Muscle layer of colon (tissue), 2 donors: Measurements from ENCODE around the gene EMSY.

ENCODE experiments used
- H3K27ac ChIP-seq: one replicate; pipeline ENCODE4 v1.7.0; 2013; ENCODE audit warnings: low read depth, mild to moderate bottlenecking, low read length, moderate library complexity
- H3K27me3 ChIP-seq, 2 donors: one replicate each; pipeline ENCODE4 v1.7.0; 2013; ENCODE audit warnings: low read length in 2 of 2, mild to moderate bottlenecking in 2 of 2; ENCODE audit not compliant: insufficient read depth in 2 of 2, control insufficient read depth in 1 of 2
- H3K36me3 ChIP-seq: one replicate; pipeline ENCODE4 v1.7.0; 2013; ENCODE audit warnings: mild to moderate bottlenecking, low read length; ENCODE audit not compliant: insufficient read depth
- H3K4me1 ChIP-seq: one replicate; pipeline ENCODE4 v1.7.0; 2013; ENCODE audit warnings: mild to moderate bottlenecking, low read length; ENCODE audit not compliant: insufficient read depth
- H3K4me3 ChIP-seq, 2 donors: one replicate each; pipeline ENCODE4 v1.7.0; 2013; ENCODE audit warnings: low read length in 2 of 2, low read depth in 1 of 2, mild to moderate bottlenecking in 1 of 2, moderate library complexity in 1 of 2
- H3K9ac ChIP-seq: one replicate; pipeline ENCODE4 v1.7.0; 2013; ENCODE audit warnings: low read length
- H3K9me3 ChIP-seq: one replicate; pipeline ENCODE4 v1.7.0; 2013; ENCODE audit warnings: mild to moderate bottlenecking, low read length
- donor health status: abdominal sarcoma.
- donor health status: Adenocarcinoma of cecum.

The EMSY gene

GRCh38 chr11:76524919-76525318 lies 80.1 kb downstream of the EMSY start:
- Histone ChIP-seq H3K4me3 (no peak overlapping the region), H3K36me3 (peaks cover 28% of the 10 kb centered on the region)

GRCh38 chr11:76526878-76527277 lies 82.1 kb downstream of the EMSY start:
- no peaks in the 10 kb centered on the region for H3K27me3 ChIP-seq
- no peak overlapping the region for H3K27ac ChIP-seq
- peaks cover 36% of the 10 kb centered on the region for H3K36me3 ChIP-seq
- no peak overlapping the region for H3K4me3 ChIP-seq
- H3K4me1 ChIP-seq = no peaks in the 10 kb centered on the region
- no peaks in the 10 kb centered on the region for H3K9me3 ChIP-seq
- H3K9ac ChIP-seq = no peak overlapping the region

More at GRCh38 chr11:76524919-76525318, 80.1 kb downstream of the EMSY start:
- Histone ChIP-seq H3K9me3 (no peaks in the 10 kb centered on the region), H3K4me1 (no peaks in the 10 kb centered on the region), H3K9ac (no peak overlapping the region), H3K27me3 (no peaks in the 10 kb centered on the region), H3K27ac (no peak overlapping the region)

- Histone ChIP-seq H3K36me3 (peaks cover 53% of the 10 kb centered on the region), H3K4me1 (no peaks in the 10 kb centered on the region), H3K27ac (no peak overlapping the region), H3K9me3 (no peaks in the 10 kb centered on the region), H3K9ac (no peak overlapping the region), H3K27me3 (no peaks in the 10 kb centered on the region), H3K4me3 (no peak overlapping the region)
Observed at GRCh38 chr11:76542436-76542835, 97.6 kb downstream of the EMSY start.

- H3K9ac ChIP-seq = no peak overlapping the region
- no peaks in the 10 kb centered on the region for H3K9me3 ChIP-seq
- no peak overlapping the region for H3K4me3 ChIP-seq
- H3K27me3 ChIP-seq = no peaks in the 10 kb centered on the region
- H3K36me3 ChIP-seq = peaks cover 46% of the 10 kb centered on the region
- H3K27ac ChIP-seq = no peak overlapping the region
- no peaks in the 10 kb centered on the region for H3K4me1 ChIP-seq
Observed at GRCh38 chr11:76543006-76543703, 98.3 kb downstream of the EMSY start.

GRCh38 chr11:76550781-76551180 lies 106.0 kb downstream of the EMSY start:
- Histone ChIP-seq H3K9me3 (no peaks in the 10 kb centered on the region), H3K36me3 (peaks cover 6% of the 10 kb centered on the region), H3K4me3 (no peak overlapping the region), H3K27me3 (no peaks in the 10 kb centered on the region), H3K27ac (no peak overlapping the region), H3K9ac (no peak overlapping the region), H3K4me1 (peaks cover 10% of the 10 kb centered on the region)

GRCh38 chr11:76551400-76551799 lies 106.6 kb downstream of the EMSY start:
- H3K4me1 ChIP-seq = peaks cover 10% of the 10 kb centered on the region
- no peak overlapping the region for H3K27ac ChIP-seq
- no peak overlapping the region for H3K9ac ChIP-seq
- no peaks in the 10 kb centered on the region for H3K27me3 ChIP-seq
- peaks cover under 1% of the 10 kb centered on the region for H3K36me3 ChIP-seq
- no peak overlapping the region for H3K4me3 ChIP-seq
- no peaks in the 10 kb centered on the region for H3K9me3 ChIP-seq

GRCh38 chr11:76552987-76553386 lies 108.2 kb downstream of the EMSY start:
- no peak overlapping the region for H3K27ac ChIP-seq
- no peaks in the 10 kb centered on the region for H3K27me3 ChIP-seq
- H3K4me1 ChIP-seq = peaks cover 10% of the 10 kb centered on the region
- H3K36me3 ChIP-seq = no peaks in the 10 kb centered on the region
- H3K9ac ChIP-seq = no peak overlapping the region
- no peak overlapping the region for H3K4me3 ChIP-seq
- no peaks in the 10 kb centered on the region for H3K9me3 ChIP-seq

GRCh38 chr11:76553554-76554476 lies 109.0 kb downstream of the EMSY start:
- Histone ChIP-seq H3K4me3 (no peak overlapping the region), H3K9me3 (no peaks in the 10 kb centered on the region), H3K27me3 (no peaks in the 10 kb centered on the region), H3K9ac (no peak overlapping the region), H3K27ac (no peak overlapping the region), H3K4me1 (peaks cover 10% of the 10 kb centered on the region), H3K36me3 (no peaks in the 10 kb centered on the region)

- H3K9me3 ChIP-seq = no peaks in the 10 kb centered on the region
- H3K9ac ChIP-seq = no peak overlapping the region
- H3K27me3 ChIP-seq = no peaks in the 10 kb centered on the region
- H3K4me3 ChIP-seq = no peak overlapping the region
- peaks cover 10% of the 10 kb centered on the region for H3K4me1 ChIP-seq
- H3K27ac ChIP-seq = no peak overlapping the region
- H3K36me3 ChIP-seq = no peaks in the 10 kb centered on the region
Observed at GRCh38 chr11:76554767-76555166, 109.9 kb downstream of the EMSY start.

GRCh38 chr11:76557466-76557865 lies 112.6 kb downstream of the EMSY start:
- H3K4me3 ChIP-seq = no peak overlapping the region
- H3K9ac ChIP-seq = no peak overlapping the region
- no peaks in the 10 kb centered on the region for H3K9me3 ChIP-seq
- no peak overlapping the region for H3K27ac ChIP-seq
- peaks cover 10% of the 10 kb centered on the region for H3K4me1 ChIP-seq
- no peaks in the 10 kb centered on the region for H3K36me3 ChIP-seq
- H3K27me3 ChIP-seq = peaks cover 0 to 4% of the 10 kb centered on the region in 2 donors

- peaks cover 0 to 4% of the 10 kb centered on the region in 2 donors for H3K27me3 ChIP-seq
Observed at GRCh38 chr11:76558473-76558872, 113.7 kb downstream of the EMSY start.

More at GRCh38 chr11:76558473-76558872, 113.7 kb downstream of the EMSY start:
- Histone ChIP-seq H3K36me3 (no peaks in the 10 kb centered on the region), H3K9ac (no peak overlapping the region), H3K4me1 (peaks cover 10% of the 10 kb centered on the region), H3K27ac (no peak overlapping the region), H3K4me3 (no peak overlapping the region), H3K9me3 (no peaks in the 10 kb centered on the region)
